HL-60 (cell line): Measurements from ENCODE around the gene NOP10.

Experiments used
- CTCF ChIP-seq: IDR thresholded peaks from one replicate; pipeline ENCODE4 v1.5.1; 2011; ENCODE audit warnings: low read length, control low read depth, inconsistent platforms; ENCODE audit not compliant: insufficient read depth
- POLR2AphosphoS5 ChIP-seq: IDR thresholded peaks from 2 replicates; pipeline ENCODE4 v1.6.1; 2012; ENCODE audit warnings: low read depth
- REST ChIP-seq: IDR thresholded peaks from 2 replicates; pipeline ENCODE4 v1.6.1; 2012; ENCODE audit warnings: low read depth; ENCODE audit not compliant: insufficient replicate concordance

- TF ChIP-seq CTCF (no peak), REST (no peak), POLR2AphosphoS5 (no peak)
Observed at GRCh38 chr15:34341381-34342212, 1.3 kb downstream of the NOP10 start.
